GM21367 (cell line): ENCODE data around the gene FAM118B.
A peak's percentile ranks its signal among the peaks of the same experiment; 100 is the strongest.

Experiments
- ATAC-seq: cut with Tn5 transposase; IDR thresholded peaks from one replicate; pipeline ENCODE4 v1.9.1; 2021; ENCODE audit not compliant: unreplicated experiment

The FAM118B gene

GRCh38 chr11:126268361-126268707 lies 56.8 kb downstream of the FAM118B start:
- ATAC-seq: no peak

GRCh38 chr11:126268708-126269579 lies 57.4 kb downstream of the FAM118B start, which contains the start of the genes FOXRED1 and SRPRA:
FOXRED1 (plus strand) TSS chr11:126269154; CDS start chr11:126269207, 53 bp downstream.
SRPRA (minus strand) TSS chr11:126268895; CDS start chr11:126268804, 91 bp downstream.
- ATAC-seq: peak; percentile 97

DNA sequence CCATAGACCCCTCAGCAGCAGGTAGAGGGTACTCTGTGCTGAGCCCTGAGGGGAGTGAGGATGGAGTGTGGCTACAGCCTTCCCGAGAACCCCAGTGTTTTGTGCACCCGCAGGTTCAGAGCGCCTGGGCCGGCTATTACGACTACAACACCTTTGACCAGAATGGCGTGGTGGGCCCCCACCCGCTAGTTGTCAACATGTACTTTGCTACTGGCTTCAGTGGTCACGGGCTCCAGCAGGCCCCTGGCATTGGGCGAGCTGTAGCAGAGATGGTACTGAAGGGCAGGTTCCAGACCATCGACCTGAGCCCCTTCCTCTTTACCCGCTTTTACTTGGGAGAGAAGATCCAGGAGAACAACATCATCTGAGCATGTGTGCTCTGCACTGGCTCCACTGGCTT lies 65.7 kb downstream of the FAM118B start:
- ATAC-seq: no peak

DNA sequence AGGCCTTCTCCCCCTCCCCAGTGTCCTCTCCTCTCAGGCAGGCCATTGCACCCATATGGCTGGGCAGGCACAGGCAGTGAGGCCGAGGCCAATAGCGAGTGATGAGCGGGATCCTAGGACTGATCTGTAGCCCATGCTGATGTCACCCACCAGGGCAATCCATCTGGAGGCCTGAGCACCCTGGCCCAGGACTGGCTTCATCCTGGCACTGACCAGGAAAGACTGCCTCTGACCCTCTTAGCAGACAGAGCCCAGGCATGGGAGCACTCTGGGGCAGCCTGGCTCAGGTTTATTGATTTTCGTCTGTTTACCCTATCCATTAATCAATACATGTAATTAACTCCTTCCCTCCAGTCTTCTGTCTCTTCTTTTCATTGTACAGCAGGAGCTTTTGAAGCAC lies 66.2 kb downstream of the FAM118B start:
- no peak for ATAC-seq

DNA sequence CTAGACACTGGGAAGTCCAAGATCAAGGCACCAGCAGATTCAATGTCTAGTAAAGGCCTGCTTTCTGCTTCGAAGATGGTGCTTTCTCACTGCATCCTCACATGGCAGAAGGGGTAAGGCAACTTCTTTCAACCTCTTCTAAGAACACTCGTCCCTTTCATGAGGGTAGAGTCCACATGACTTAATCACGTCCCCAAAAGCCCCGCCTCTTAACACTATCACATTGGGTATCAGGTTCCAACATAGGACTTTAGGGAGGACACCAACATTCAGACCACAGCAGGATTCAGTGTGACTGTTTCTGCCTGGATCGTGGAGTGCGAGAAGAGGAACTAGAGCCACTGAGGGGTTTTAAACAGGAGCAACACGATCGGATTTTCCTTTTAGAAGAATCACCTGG lies 67.6 kb downstream of the FAM118B start:
- no peak for ATAC-seq

DNA sequence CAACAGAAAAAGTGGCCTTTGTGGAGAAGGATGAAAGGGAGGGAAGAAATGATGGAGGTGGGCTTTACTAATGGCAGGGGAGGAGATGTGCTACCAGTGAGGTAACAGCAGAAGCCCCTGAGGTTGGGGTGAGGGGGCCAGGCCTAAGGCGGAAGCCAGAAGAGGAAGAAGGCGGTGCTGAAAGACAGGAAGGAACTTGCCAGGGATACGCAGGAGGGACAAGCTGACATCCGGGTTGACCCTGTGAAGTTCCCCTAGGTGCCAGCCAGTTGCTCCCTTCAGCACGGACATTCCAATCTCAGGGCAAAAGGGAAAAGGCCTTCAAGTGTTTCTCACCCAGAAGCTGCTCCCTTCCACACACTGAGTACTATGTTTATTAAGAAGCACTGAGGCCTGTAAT lies 69.0 kb downstream of the FAM118B start:
- no peak for ATAC-seq

DNA sequence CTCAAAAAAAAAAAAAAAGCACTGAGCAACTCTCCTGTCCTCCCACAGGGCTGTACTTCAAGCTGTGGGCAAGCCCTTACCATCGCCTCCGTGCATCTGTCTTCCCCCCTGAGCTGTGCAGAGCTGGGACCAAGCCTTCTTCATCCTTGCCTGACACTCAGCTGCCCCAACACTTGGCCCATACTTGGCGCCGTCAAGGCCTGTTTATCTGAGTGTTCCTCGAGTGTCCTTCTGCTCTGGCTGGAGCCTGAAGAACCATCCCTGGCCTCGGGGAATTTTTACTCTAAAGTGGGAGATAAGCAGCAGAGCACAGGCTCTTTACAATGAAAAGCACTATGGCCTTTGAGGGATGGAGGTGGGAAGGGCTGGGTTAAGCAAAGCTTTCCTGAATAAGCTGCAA lies 69.7 kb downstream of the FAM118B start:
- ATAC-seq: no peak

DNA sequence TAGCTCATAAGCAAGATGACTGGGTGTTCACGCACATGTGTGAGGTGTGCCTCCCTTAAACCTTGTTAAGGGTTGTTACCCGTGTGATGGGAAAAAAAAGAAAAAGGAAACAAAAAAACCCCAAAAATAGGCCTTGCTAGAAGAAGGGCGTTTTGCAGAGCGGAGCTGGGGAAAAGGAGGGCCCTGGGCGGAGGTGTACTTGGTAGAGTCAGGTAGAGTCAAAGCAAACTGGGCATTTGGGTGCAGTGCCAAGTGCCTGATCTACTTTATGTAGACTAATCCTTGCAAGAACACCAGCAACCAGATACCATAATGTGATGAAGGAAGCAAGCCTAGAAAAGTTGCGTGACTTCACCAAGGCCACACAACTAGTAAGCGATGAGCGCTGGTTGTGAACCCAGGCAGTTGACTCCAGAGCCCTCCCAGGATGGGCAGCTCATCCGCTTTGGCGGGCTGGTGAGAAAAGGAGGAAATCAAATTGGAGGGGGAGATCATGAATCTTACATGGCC lies 70.1 kb downstream of the FAM118B start:
- ATAC-seq: no peak

DNA sequence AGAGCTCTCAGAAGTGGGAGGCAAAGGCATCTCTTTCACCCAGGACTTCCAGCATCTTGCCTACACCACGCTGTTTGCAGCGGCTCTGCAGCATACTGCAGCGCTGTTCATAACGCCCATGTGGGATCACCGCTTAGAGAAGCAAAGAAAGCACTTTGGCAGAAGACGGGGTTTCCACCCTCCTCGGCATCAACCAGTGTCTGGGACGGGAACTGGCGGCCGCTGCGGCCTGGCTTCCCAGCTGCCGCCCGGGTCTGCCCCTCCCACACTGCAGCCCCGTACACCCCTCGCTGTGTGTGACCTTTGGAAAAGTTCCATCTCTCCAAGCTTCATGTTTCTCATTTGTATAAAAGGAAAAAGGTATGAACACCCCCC lies 70.8 kb downstream of the FAM118B start:
- no peak for ATAC-seq

DNA sequence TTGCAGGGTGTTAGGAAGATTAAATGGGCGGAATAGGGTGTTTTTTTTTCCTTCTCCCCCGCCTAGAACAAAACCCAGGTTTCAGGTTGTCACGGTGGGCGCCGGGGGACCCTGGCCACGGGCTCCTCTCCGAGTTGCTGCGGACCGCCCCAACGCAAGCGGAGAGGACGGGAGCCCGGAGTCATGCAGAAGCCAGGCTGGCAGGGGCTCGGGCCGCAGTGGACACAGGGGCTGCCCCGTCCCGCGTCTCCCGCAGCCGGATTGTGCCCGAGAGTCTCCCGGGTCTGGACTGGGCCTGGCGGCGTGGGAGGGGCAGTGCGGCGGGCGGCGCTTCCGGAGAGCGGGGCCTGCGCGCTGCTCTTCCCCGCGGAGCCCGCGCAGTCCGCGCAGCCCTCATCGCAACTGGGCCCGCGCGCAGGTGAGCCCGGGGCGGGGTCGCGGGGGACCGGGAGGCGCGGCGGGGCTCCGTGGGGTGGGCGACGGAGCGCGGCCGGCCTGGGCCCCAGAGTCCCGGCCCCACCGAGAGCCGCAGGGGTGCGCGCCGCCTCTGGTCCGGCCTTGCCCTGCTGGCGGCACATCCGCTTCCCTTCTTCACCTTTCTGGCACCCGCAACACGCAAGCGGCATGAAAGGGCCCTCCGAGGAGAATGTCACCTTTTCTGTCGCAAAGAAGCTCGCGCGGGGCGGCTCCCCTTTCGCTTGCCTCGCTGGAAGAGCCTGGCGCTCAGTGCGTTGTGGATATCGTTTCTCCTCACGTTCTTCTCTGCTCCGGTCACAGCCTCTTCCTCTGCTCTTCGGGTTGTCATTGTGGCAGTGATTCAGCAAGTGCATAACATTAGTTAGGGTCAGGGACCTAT lies 71.4 kb downstream of the FAM118B start, which contains the start of gene TIRAP:
TSS of gene TIRAP (plus strand) at position 358 of the 856 bp plus-strand sequence. CDS start 7,802 bp downstream, outside the sequence.
- ATAC-seq: peak; percentile 54

DNA sequence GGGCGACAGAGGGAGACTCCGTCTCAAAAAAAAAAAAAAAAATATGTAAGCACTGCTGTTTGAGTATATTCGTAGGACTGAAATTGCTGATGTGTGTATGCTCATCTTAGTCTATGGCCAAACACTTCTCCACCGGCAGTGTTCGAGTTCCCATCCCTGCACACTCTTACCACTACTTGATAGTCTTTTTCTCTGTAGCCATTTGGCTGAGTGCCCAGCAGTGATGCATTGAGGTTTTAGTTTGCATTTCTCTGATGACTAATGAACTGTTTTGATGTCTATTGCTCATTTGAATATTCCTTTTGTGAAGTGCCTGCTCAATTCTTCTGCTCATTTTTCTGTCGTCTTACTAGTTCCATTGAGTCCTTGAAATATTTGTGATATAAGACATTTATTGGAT lies 73.2 kb downstream of the FAM118B start:
- peak; percentile 59 for ATAC-seq

- no peak for ATAC-seq
Observed at GRCh38 chr11:126288237-126288636, 76.7 kb downstream of the FAM118B start.

GRCh38 chr11:126290887-126291286 lies 79.3 kb downstream of the FAM118B start:
- no peak for ATAC-seq

- no peak for ATAC-seq
Observed at GRCh38 chr11:126293726-126294125, 82.1 kb downstream of the FAM118B start.

DNA sequence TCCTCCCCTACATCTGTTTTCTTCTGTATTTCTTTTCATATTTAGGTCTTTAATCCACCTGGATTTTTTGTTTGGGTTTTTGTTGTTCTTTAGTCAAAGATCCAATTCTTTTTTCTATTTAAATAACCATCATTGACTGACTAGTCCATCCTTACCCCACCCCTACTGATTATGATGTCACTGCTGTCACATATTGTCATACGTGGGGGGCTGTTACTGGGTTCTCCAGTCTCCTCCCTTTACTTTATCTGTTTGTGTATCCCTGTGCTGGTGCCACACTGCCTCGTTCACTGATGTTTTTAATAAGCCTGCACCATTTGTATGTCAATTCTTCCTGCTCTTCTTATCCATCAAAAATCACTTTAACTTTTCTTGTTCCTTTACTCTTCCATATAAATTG lies 85.4 kb downstream of the FAM118B start:
- no peak for ATAC-seq

GRCh38 chr11:126303623-126304456 lies 92.3 kb downstream of the FAM118B start, which contains the start of gene DCPS:
DCPS (plus strand) TSS chr11:126304060; CDS start chr11:126304081, 21 bp downstream.
- ATAC-seq: peak; percentile 81

DNA sequence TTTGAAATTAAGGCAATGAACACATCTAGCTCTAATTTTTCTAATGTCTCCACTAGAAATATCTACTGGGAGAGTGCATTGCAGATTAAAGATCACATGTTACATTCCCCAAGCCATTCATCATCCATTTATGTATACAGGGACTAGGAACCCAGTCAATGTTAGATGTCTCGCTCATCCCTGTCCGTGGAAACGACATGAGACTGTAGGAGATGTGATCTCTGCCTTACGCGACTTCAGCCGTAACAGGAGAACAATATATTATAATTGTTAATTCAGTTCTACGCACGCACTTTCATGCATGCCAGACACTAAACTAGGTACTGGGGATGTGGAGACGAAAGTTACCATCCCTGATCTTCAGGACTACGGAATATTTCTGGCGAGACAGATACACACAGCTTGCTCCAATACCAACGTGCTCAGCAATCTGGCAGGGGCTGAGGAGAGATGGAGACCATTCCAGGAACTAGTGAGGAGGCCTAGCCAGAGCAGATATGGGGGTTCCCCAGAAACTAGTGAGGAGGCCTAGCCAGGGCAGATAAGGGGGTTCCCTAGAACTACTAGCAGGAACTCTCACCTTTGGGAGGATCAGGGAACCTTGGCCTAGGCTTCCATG lies 93.0 kb downstream of the FAM118B start:
- ATAC-seq: peak; percentile 25

- peak; percentile 52 for ATAC-seq
Observed at GRCh38 chr11:126305699-126306098, 94.1 kb downstream of the FAM118B start.

DNA sequence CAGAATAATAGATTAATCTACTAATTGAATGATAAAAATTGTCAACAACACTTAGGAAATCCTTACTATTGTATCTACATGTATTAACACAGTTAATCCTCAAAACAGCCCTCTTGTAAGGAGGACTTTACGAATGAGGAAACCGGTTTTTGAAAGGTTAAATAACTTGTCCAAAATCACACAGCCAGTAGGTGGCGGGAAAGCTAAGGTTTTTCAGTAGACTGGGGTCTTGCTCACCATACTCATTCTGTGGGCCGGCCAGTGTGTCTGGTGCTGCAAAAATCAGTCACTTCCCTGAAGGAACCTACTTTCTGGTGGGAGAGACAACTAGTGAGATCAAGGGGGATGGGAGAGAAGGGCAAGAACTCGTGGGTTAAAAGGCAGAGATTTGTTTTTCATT lies 96.1 kb downstream of the FAM118B start:
- no peak for ATAC-seq

DNA sequence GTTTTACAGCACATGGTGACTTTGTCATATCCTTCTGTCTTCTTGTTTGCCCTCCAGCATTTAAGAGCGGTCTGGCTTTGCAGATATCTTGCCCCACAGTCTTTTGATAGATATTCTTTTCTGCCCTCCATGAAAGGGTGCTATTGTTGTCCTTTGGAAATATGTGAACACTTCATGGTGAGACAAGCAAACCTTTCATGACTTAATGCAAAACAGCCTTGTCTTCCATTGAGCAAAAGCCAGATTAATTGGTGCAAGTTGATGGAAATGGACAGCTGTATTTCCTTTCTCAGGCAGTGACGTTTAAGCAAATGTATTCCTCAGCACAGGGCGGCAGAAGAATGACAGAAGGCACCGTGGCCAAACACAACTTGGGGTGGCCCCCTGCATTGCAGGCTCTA lies 96.7 kb downstream of the FAM118B start:
- ATAC-seq: no peak
